HG02885 (cell line): Measurements from ENCODE around the gene LEMD2.

ENCODE experiments used
- ATAC-seq: cut with Tn5 transposase; IDR thresholded peaks from one replicate; pipeline ENCODE4 v1.9.1; 2021; ENCODE audit warnings: mild to moderate bottlenecking; ENCODE audit not compliant: unreplicated experiment, poor library complexity

LEMD2 gene

GRCh38 chr6:33761922-33762629, 26.9 kb downstream of the LEMD2 start:
- no peak for ATAC-seq

GRCh38 chr6:33761581-33761921, 27.4 kb downstream of the LEMD2 start:
- no peak for ATAC-seq

GRCh38 chr6:33759887-33760629, 28.9 kb downstream of the LEMD2 start:
- ATAC-seq: no peak

GRCh38 chr6:33758815-33759216, 30.1 kb downstream of the LEMD2 start:
- no peak for ATAC-seq

- no peak for ATAC-seq
These were observed 31.0 kb downstream of the LEMD2 start for GRCh38 chr6:33757906-33758305.

- no peak for ATAC-seq
These were observed 31.8 kb downstream of the LEMD2 start for GRCh38 chr6:33757113-33757512.

- ATAC-seq: no peak
These were observed 32.5 kb downstream of the LEMD2 start for GRCh38 chr6:33756211-33756954.

- no peak for ATAC-seq
These were observed 33.7 kb downstream of the LEMD2 start for GRCh38 chr6:33755070-33755869.

- ATAC-seq: no peak
These were observed 34.7 kb downstream of the LEMD2 start for GRCh38 chr6:33754222-33754621.

GRCh38 chr6:33752646-33753015, 36.3 kb downstream of the LEMD2 start:
- no peak for ATAC-seq

GRCh38 chr6:33751771-33752645, 36.9 kb downstream of the LEMD2 start:
- ATAC-seq: no peak

- no peak for ATAC-seq
These were observed 38.5 kb downstream of the LEMD2 start for GRCh38 chr6:33750244-33750991.

GRCh38 chr6:33749401-33749800, 39.5 kb downstream of the LEMD2 start:
- ATAC-seq: no peak

GRCh38 chr6:33748841-33749240, 40.1 kb downstream of the LEMD2 start:
- ATAC-seq: no peak

GRCh38 chr6:33747823-33748222, 41.1 kb downstream of the LEMD2 start:
- ATAC-seq: no peak

GRCh38 chr6:33746651-33747100, 42.3 kb downstream of the LEMD2 start, which contains the start of gene IP6K3:
Gene IP6K3 (minus strand): TSS chr6:33746905. CDS start chr6:33735476, 11,429 bp downstream.
- no peak for ATAC-seq

- ATAC-seq: no peak
These were observed 42.8 kb downstream of the LEMD2 start for GRCh38 chr6:33746036-33746600.

GRCh38 chr6:33745548-33745947, 43.4 kb downstream of the LEMD2 start:
- ATAC-seq: no peak
